SU-DHL-6 (cell line): Measurements from ENCODE around the gene MRPL44.

Experiments used
- EZH2phosphoT487 ChIP-seq: fragments of 200-600 bp; sonication (generic), shearing (Covaris generic); conservative IDR thresholded peaks from 2 replicates; pipeline ENCODE4 v1.6.1; 2018; ENCODE audit warnings: mild to moderate bottlenecking, antibody characterized with exemption, low read length, moderate library complexity, mixed read lengths
- TF ChIP-seq, protein P1 (sequence below): fragments of 200-600 bp; sonication (generic); IDR thresholded peaks from one replicate; pipeline ENCODE4 v1.5.1; 2017; ENCODE audit warnings: antibody characterized with exemption, mild to moderate bottlenecking, low read length, moderate library complexity; ENCODE audit not compliant: insufficient read depth, poor library complexity, severe bottlenecking

- TF ChIP-seq, protein P1, sequence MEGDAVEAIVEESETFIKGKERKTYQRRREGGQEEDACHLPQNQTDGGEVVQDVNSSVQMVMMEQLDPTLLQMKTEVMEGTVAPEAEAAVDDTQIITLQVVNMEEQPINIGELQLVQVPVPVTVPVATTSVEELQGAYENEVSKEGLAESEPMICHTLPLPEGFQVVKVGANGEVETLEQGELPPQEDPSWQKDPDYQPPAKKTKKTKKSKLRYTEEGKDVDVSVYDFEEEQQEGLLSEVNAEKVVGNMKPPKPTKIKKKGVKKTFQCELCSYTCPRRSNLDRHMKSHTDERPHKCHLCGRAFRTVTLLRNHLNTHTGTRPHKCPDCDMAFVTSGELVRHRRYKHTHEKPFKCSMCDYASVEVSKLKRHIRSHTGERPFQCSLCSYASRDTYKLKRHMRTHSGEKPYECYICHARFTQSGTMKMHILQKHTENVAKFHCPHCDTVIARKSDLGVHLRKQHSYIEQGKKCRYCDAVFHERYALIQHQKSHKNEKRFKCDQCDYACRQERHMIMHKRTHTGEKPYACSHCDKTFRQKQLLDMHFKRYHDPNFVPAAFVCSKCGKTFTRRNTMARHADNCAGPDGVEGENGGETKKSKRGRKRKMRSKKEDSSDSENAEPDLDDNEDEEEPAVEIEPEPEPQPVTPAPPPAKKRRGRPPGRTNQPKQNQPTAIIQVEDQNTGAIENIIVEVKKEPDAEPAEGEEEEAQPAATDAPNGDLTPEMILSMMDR = peak; percentile 26
- TF ChIP-seq EZH2phosphoT487 = no peak
These were observed 32.1 kb downstream of the MRPL44 start for GRCh38 chr2:223989206-223989855.
